GM19463 (cell line): Measurements from ENCODE around the gene ACADVL.
A peak's percentile ranks its signal among the peaks of the same experiment; 100 is the strongest.
"Not testable (repeated sequence)": the region's sequence is repeated elsewhere in the genome, so short reads cannot be mapped to it uniquely, and the experiment has no call there.

ENCODE experiments used
- ATAC-seq: cut with Tn5 transposase; IDR thresholded peaks from one replicate; pipeline ENCODE4 v1.9.1; 2021; ENCODE audit warnings: mild to moderate bottlenecking, moderate library complexity; ENCODE audit not compliant: unreplicated experiment

The ACADVL gene

GRCh38 chr17:7219812-7220592, at the start of gene ACADVL, which contains the start of gene DLG4:
Gene ACADVL, plus strand, starts transcription at chr17:7219938. Its CDS starts 47 bp downstream, at chr17:7219985.
Gene DLG4, minus strand, starts transcription at chr17:7219836.
- peak; percentile 72 for ATAC-seq

GRCh38 chr17:7172522-7173191, 47.1 kb upstream of the ACADVL start:
- ATAC-seq = not testable (repeated sequence)

- no peak for ATAC-seq
Measured at GRCh38 chr17:7173687-7174602, 45.8 kb upstream of the ACADVL start.

GRCh38 chr17:7174603-7175326, 45.0 kb upstream of the ACADVL start:
- no peak for ATAC-seq

- no peak for ATAC-seq
Measured at GRCh38 chr17:7175330-7175733, 44.4 kb upstream of the ACADVL start.

- no peak for ATAC-seq
Measured at GRCh38 chr17:7176107-7176840, 43.5 kb upstream of the ACADVL start.

- ATAC-seq = no peak
Measured at GRCh38 chr17:7176841-7177190, 42.9 kb upstream of the ACADVL start.

GRCh38 chr17:7177191-7177953, 42.4 kb upstream of the ACADVL start:
- ATAC-seq = no peak

GRCh38 chr17:7177954-7178477, 41.7 kb upstream of the ACADVL start:
- no peak for ATAC-seq

- no peak for ATAC-seq
Measured at GRCh38 chr17:7178973-7179316, 40.8 kb upstream of the ACADVL start.

- no peak for ATAC-seq
Measured at GRCh38 chr17:7179317-7180254, 40.2 kb upstream of the ACADVL start, which contains the start of gene ASGR1. Gene ASGR1, minus strand, starts transcription at chr17:7179370. Its CDS starts 807 bp downstream, at chr17:7178563.

GRCh38 chr17:7182101-7182500, 37.6 kb upstream of the ACADVL start:
- ATAC-seq = not testable (repeated sequence)

GRCh38 chr17:7183433-7184090, 36.2 kb upstream of the ACADVL start:
- no peak for ATAC-seq

- no peak for ATAC-seq
Measured at GRCh38 chr17:7184091-7184488, 35.6 kb upstream of the ACADVL start.

GRCh38 chr17:7184647-7185046, 35.1 kb upstream of the ACADVL start:
- no peak for ATAC-seq

- no peak for ATAC-seq
Measured at GRCh38 chr17:7186241-7186640, 33.5 kb upstream of the ACADVL start.

GRCh38 chr17:7190276-7190917, 29.3 kb upstream of the ACADVL start:
- no peak for ATAC-seq
